22Rv1 (cell line): Measurements from ENCODE around the gene SLC6A13.

Source experiments
- CTCF ChIP-seq: fragments of 450-650 bp; IDR thresholded peaks from 2 replicates; pipeline ENCODE4 v1.5.1; 2017; ENCODE audit warnings: mild to moderate bottlenecking
- ZFX ChIP-seq: fragments of 450-650 bp; IDR thresholded peaks from 2 replicates; pipeline ENCODE4 v1.6.1; 2017; ENCODE audit warnings: antibody characterized with exemption, borderline replicate concordance

- TF ChIP-seq CTCF (no peak), ZFX (no peak)
These were observed 57.6 kb downstream of the SLC6A13 start for GRCh38 chr12:205026-205425.
